Fibroblast of skin of left quadriceps (primary cell): ENCODE measurements around the gene ZNF641.
A peak's percentile ranks its signal among the peaks of the same experiment; 100 is the strongest.

Experiments
- DNase-seq, 2 experiments: peaks; one replicate each; pipeline ENCODE4 v3.0.0-alpha.2; 2013; ENCODE audit warnings: low read depth in 2 of 2

The ZNF641 gene

DNA sequence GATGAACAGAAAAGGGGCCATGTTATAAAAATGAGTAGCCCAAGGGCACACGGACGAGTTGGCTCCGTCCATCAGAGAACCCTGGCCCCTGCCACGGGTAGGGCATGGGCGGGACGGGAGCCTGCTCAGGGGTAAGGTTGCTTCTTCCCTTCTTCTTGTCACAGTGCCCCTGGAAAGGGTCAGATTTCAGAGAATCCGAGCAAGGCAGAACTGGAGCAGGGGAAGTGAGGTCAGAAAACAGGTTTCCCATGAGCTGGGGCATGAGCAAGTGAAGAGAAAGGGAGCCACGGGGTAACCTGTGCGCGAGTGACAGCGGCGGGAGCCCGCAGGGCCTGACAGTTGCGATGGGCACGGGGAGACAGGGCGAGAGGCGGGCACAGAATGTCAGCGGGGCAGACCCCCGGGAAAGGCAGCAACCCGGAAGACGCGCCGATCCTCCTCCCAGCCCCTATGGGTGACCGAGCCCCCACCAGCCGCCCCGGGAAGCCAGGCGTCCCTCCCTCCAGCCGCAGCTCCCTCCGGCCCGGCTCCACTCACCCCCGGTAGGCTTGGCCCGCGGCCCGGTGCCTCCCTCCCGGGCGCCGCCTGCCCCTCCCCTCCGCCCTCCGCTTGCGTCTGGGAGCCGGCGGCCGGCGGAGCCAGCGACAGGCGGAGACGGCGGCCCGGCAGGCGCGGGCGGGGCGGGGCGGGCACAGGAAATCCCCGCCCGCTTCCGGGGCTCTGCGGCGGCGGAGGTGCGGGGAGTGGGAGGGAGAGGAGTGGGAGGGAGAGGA is at the start of gene ZNF641:
ZNF641 (minus strand) TSS at position 671 of the 773 bp plus-strand sequence. CDS start 2,829 bp downstream, outside the sequence.
- peak; percentile 32 to 40 for DNase-seq

DNA sequence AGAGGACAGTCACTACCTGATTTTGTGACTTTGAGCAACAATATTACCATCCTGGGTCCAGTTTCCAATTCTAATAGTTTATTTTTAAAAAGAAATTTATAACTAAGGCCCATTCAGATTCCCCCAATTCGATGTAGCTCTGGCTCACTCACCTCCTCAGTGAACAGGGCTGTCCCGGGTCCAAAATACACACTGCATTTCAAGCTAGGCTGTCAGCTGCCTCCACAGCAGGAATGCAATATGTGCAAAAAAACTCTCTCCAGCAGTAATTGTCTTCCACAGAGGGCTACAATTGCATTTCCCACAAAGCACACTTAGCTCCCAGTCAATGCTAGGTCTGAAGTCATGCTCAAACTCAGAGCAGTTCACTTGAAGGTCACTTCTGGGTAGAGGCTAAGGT is 39.3 kb upstream of the ZNF641 start:
- no peak for DNase-seq

- DNase-seq = no peak
Measured at GRCh38 chr12:48389409-48389808, 38.7 kb upstream of the ZNF641 start.

GRCh38 chr12:48388938-48389337 is 38.2 kb upstream of the ZNF641 start:
- DNase-seq = no peak

DNA sequence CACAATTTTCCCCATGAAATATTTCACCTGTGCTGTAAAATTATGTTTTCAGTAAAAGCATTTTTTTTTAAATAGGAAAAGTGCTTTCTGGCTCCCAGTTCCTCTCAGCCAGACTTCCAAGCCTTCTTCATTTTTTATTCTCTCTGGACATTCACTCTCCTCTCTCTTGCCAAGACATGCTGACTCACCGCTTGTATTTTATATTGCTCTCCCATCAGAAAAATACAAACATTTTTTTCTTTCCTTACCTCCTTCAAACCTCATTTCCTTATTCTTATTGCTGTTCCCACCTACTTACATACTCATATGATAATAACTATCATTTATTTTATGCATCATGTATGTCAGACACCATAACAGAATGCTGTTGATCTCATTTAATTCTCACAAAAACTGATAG is 37.7 kb upstream of the ZNF641 start:
- DNase-seq = no peak

- DNase-seq = no peak
Measured at GRCh38 chr12:48380596-48380995, 29.9 kb upstream of the ZNF641 start.

DNA sequence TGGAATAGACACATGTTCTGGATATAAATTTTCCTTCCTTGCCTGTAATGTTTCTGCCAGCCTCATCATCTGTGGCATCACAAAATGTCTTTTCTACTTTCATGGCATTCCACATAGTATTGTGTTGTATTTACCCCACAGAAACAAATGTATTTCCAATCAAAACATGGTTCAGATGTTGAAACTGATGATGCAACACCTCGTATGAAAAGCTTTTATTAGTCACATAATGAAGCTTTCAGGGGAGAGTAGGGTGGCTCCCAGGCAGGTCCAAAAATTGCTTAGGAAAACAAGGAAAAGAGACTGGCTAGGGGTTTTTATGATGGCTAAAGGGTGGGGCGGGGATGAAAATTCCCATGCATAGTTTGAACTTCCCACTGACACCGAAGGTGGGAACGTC is 29.1 kb upstream of the ZNF641 start:
- no peak for DNase-seq

- no peak for DNase-seq
Measured at GRCh38 chr12:48377646-48378045, 26.9 kb upstream of the ZNF641 start.

DNA sequence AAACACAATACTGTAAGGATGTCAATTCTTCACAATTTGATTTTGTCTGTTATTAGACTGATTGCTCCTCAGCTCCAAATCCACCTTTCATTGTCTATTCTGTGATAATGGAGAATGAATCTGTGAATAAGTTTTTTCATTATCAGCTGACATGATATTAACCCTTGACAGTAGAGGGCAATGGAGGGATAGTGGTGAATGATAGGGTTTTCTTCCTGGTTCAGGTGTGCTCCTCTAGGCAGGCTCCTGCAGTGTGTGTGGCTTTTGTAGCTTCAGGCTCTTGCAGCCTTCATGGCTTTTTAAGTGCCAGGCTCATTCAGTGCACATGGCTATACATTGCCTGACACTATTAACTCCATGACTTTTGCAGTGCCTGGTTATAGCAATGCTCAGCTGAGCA is 23.4 kb upstream of the ZNF641 start:
- DNase-seq = no peak

DNA sequence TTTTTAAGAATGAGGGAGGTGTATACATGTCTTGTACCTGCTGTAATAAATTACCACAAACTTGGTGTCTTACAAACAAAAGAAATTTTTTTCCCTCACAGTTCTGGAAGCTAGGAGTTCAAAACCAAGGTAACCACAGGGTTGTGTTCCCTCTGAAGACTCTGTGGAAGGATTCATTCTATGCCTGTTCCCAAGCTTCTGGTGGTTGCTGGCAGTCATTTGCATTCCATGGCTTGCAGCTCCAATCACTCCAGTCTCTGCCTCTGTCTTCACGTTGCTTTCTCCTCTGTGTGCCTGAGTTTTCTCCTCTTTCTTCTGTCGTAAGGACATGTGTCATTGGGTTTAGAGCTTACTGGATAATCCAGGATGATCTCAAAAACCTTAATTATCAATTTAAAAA is 15.4 kb upstream of the ZNF641 start:
- DNase-seq = no peak

GRCh38 chr12:48361664-48362339 is 11.1 kb upstream of the ZNF641 start:
- DNase-seq = no peak

- no peak for DNase-seq
Measured at GRCh38 chr12:48358937-48359513, 8.3 kb upstream of the ZNF641 start.

GRCh38 chr12:48356041-48356768 is 5.5 kb upstream of the ZNF641 start:
- DNase-seq = no peak

DNA sequence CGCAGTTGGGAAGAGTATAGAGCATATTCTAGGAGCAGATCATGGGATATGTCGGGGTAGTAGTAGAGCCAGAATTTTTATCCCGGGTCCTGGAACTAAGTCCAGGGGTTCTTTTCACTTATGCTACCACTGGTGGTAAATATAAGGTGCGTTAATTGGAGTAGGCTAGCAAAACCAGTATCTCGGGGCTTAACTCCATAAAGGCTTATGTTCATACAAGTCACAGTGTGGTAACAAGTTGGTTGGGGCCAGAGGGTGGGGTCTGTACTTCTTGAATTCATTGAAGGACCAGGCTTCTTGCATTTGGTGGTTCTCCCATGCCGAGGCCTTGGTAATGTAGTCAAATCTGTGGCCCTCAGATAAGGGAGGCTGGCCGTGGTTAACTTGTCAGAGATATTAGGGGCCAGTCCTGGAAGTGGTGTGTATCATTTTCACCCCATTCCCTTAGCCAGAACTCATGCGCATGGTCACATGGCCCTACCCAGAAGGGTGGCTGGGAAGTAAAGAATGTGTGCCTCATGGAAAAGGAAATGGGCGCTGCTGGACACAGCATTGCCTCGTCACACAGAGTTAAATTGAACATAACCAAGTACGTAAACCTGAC is 1.5 kb upstream of the ZNF641 start:
- DNase-seq = no peak

DNA sequence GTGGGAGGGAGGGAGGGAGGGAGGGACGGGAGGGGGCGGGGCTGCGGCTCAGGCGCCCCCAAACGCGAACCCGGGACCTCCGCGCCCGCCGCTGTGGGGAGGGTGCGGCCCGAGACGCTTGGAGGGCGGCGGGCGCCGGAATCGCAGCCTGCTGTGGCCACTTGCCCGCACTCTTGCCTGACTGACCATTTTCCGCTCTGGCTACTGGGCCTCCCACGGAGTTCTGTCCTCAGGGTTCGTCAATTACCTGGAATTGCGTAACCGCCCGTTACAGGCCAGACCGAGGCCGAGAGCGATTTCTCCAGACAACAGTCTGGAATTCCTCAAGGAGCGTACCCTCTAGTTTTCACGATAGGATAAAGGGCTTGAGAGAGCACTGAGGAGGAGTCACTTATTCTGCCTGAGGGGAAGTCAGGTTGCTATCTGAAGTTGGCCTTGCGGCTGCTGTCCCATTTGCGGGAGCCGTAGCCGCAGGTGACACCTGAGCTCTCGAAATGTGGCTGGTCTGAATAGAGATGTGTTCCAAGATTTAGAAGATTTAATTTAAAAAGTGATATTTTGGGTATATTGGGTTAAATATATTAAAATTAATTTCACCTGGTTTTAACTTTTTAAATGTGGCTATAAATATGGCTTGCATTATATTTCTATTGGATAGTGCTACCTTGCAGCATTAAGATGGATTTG is 446 bp upstream of the ZNF641 start:
- peak; percentile 27 to 29 for DNase-seq

- DNase-seq = peak; percentile 4 to 9
Measured at GRCh38 chr12:48349471-48349870, 1.2 kb downstream of the ZNF641 start.

- DNase-seq = no peak
Measured at GRCh38 chr12:48342980-48343379, 7.7 kb downstream of the ZNF641 start.

DNA sequence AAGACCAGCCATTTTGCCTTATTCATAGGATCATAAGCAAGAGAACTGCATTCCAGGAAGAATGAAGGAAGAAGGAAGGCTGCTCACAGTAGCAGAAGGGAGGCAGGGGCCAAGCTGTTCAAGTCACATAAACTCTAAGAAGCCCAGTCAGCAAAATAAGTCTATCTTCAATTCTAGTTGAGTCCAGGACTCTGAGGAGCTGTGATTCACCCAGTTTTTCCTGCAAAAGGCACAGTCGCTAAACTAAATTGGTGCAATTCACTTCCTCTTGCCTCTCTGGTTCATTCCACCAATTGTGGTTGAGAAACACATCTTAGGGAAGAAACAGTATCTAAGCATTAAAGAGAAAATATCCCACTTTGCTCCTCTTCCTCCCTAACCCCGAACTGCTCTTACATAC is 9.8 kb downstream of the ZNF641 start:
- DNase-seq = no peak

- DNase-seq = no peak
Measured at GRCh38 chr12:48339442-48340117, 11.1 kb downstream of the ZNF641 start.

GRCh38 chr12:48336564-48336963 is 14.2 kb downstream of the ZNF641 start:
- no peak for DNase-seq

DNA sequence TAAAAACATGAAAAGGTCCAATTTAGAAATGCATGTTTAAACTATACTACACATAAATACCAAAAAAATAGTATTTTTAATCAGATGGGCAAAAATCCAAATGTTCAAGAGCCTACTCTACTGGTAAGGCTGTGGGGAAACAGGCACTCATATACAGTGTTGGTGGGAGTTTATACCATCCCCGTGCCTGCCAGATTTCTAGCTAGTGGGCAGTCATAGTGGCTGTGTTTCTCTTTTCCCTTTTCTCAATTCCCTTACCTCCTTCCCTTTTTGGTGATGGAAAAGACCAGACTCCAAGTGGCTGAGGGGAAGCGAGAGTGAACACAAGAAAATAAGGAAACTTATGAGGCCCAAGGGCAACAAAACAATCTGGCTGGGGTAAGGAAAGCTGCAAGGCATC is 14.7 kb downstream of the ZNF641 start:
- no peak for DNase-seq
